Stimulated activated memory B cell treated with anti-CD40 and anti-IgM and Interleukin-4, amounts not matched to agents 10 μg/mL and 1 μg/mL and 100 μg/mL, for 72 hours (primary cell): ENCODE results near the gene TRIM15.

ENCODE experiments used
- ATAC-seq: fragments of 150-1000 bp; cut with Tn5 transposase; 2 replicates; pipeline ENCODE4 v1.10.0; 2021
- H3K27ac Mint-ChIP-seq: one replicate; pipeline ENCODE4 v1.8.0; 2022; ENCODE audit warnings: mild to moderate bottlenecking, mixed read lengths
- H3K27me3 Mint-ChIP-seq: one replicate; pipeline ENCODE4 v1.8.0; 2022; ENCODE audit warnings: mixed read lengths
- H3K36me3 Mint-ChIP-seq: one replicate; pipeline ENCODE4 v1.8.0; 2022; ENCODE audit warnings: mixed read lengths
- H3K4me1 Mint-ChIP-seq: one replicate; pipeline ENCODE4 v1.8.0; 2022; ENCODE audit warnings: mixed read lengths
- H3K4me3 Mint-ChIP-seq: one replicate; pipeline ENCODE4 v1.8.0; 2022; ENCODE audit warnings: mild to moderate bottlenecking, moderate library complexity, mixed read lengths
- H3K9me3 Mint-ChIP-seq: one replicate; pipeline ENCODE4 v1.8.0; 2022; ENCODE audit warnings: mixed read lengths

The TRIM15 gene

DNA sequence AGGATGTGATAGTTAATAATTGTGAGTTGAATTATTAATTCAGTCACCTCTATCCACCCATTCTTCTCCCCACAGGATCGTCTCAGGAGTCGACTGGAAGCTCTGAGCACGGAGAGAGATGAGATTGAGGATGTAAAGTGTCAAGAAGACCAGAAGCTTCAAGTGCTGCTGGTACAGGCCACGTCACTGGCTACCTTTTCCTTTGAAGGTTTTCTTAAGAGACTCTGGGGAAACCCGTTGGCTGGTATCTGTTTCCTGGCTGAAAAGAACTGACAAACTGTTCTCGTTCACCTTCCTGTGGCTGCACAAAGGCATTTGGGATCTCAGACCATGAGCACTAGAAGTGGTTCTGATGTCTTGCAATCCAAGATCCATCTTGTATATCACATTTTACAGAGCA, 3.8 kb downstream of the TRIM15 start:
- ATAC-seq = no peak
- no peaks in the 10 kb centered on the region for H3K9me3 Mint-ChIP-seq
- H3K27ac Mint-ChIP-seq = no peak overlapping the region
- H3K27me3 Mint-ChIP-seq = peaks cover 81% of the 10 kb centered on the region
- no peaks in the 10 kb centered on the region for H3K36me3 Mint-ChIP-seq
- peaks cover 13% of the 10 kb centered on the region for H3K4me1 Mint-ChIP-seq
- H3K4me3 Mint-ChIP-seq = no peak overlapping the region

DNA sequence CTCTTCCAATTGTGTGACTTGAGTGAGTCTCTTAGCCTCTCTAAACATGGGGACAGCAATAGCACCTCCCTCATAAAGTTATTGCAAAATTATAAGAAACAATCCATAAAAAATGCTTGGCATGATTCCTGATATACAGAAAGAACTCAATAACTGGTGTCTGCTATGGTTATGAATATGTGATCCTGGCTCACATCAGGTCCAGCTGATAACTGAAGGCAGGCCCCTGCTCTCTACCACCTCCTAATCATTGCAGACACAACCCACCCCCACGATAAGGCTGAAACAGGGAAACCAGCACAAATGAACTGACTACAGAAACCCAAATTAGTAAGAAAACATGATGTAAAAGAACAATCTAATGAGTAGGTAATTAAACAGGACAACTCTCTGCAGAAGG, 5.4 kb downstream of the TRIM15 start:
- H3K36me3 Mint-ChIP-seq = no peaks in the 10 kb centered on the region
- peaks cover 13% of the 10 kb centered on the region for H3K4me1 Mint-ChIP-seq

GRCh38 chr6:30169658-30170614, 6.6 kb downstream of the TRIM15 start:
- H3K27me3 Mint-ChIP-seq = peaks cover 81% of the 10 kb centered on the region
- no peaks in the 10 kb centered on the region for H3K9me3 Mint-ChIP-seq
- no peak overlapping the region for H3K27ac Mint-ChIP-seq
- H3K4me1 Mint-ChIP-seq = peaks cover 13% of the 10 kb centered on the region
- H3K4me3 Mint-ChIP-seq = no peak overlapping the region
- H3K36me3 Mint-ChIP-seq = no peaks in the 10 kb centered on the region
- ATAC-seq = peak; percentile 60

More for the DNA sequence above, 5.4 kb downstream of the TRIM15 start:
- Mint-ChIP-seq H3K27ac (no peak overlapping the region), H3K27me3 (peaks cover 89% of the 10 kb centered on the region), H3K4me3 (no peak overlapping the region), H3K9me3 (no peaks in the 10 kb centered on the region)
- no peak for ATAC-seq

DNA sequence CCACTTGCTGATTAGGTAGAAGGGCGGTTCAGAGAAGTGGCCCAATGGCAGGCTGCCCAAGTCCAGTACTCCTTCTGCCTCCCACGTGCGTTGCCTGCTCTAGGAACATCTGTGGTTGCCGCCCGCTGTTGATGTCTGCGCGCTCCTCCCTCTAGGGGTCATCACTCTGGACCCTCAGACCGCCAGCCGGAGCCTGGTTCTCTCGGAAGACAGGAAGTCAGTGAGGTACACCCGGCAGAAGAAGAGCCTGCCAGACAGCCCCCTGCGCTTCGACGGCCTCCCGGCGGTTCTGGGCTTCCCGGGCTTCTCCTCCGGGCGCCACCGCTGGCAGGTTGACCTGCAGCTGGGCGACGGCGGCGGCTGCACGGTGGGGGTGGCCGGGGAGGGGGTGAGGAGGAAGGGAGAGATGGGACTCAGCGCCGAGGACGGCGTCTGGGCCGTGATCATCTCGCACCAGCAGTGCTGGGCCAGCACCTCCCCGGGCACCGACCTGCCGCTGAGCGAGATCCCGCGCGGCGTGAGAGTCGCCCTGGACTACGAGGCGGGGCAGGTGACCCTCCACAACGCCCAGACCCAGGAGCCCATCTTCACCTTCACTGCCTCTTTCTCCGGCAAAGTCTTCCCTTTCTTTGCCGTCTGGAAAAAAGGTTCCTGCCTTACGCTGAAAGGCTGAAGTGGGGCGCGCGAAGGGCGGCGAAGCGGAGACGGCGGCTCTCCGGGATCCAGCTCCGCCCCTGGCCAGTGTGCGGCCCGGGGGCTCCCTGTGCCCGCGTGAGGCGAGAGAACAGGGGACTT, 8.5 kb downstream of the TRIM15 start:
- peak; percentile 36 for ATAC-seq
- no peak overlapping the region for H3K27ac Mint-ChIP-seq
- peaks cover 13% of the 10 kb centered on the region for H3K4me1 Mint-ChIP-seq
- no peaks in the 10 kb centered on the region for H3K36me3 Mint-ChIP-seq
- no peaks in the 10 kb centered on the region for H3K9me3 Mint-ChIP-seq
- peaks cover 82% of the 10 kb centered on the region for H3K27me3 Mint-ChIP-seq
- H3K4me3 Mint-ChIP-seq = peak overlapping the region; percentile 51

- H3K36me3 Mint-ChIP-seq = no peaks in the 10 kb centered on the region
- no peak overlapping the region for H3K4me3 Mint-ChIP-seq
- H3K4me1 Mint-ChIP-seq = peaks cover 13% of the 10 kb centered on the region
- no peak for ATAC-seq
- peaks cover 85% of the 10 kb centered on the region for H3K27me3 Mint-ChIP-seq
- no peaks in the 10 kb centered on the region for H3K9me3 Mint-ChIP-seq
- H3K27ac Mint-ChIP-seq = no peak overlapping the region
Observed at GRCh38 chr6:30172681-30173080, 9.3 kb downstream of the TRIM15 start.

- Mint-ChIP-seq H3K27me3 (peaks cover 76% of the 10 kb centered on the region), H3K36me3 (peaks cover 6% of the 10 kb centered on the region), H3K4me3 (no peak overlapping the region), H3K27ac (no peak overlapping the region), H3K9me3 (peaks cover 4% of the 10 kb centered on the region), H3K4me1 (peaks cover 6% of the 10 kb centered on the region)
- ATAC-seq = no peak
Observed at GRCh38 chr6:30175765-30176164, 12.4 kb downstream of the TRIM15 start.

DNA sequence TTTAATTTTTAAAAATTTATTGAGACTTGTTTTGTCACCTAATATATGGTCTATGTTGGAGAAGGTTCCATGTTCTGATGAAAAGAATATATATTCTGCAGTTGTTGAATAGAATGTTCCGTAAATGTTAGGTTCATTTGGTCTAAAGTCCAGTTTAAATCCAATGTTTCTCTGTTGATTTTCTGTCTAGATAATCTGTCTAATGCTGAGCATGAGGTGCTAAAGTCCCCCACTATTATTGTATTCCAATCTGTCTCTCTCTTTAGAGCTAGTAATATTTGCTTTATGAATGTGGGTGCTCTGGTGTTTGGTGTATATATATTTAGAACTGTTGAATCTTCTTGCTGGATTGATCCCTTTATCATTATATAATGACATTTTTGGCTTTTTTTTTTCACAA, 15.5 kb downstream of the TRIM15 start:
- Mint-ChIP-seq H3K4me3 (no peak overlapping the region), H3K36me3 (peaks cover 6% of the 10 kb centered on the region), H3K27me3 (peaks cover 47% of the 10 kb centered on the region), H3K9me3 (peaks cover 7% of the 10 kb centered on the region), H3K4me1 (no peaks in the 10 kb centered on the region), H3K27ac (no peak overlapping the region)
- ATAC-seq = no peak

- peaks cover 19% of the 10 kb centered on the region for H3K36me3 Mint-ChIP-seq
- no peaks in the 10 kb centered on the region for H3K4me1 Mint-ChIP-seq
- ATAC-seq = no peak
- peaks cover 42% of the 10 kb centered on the region for H3K27me3 Mint-ChIP-seq
- no peak overlapping the region for H3K27ac Mint-ChIP-seq
- peaks cover 7% of the 10 kb centered on the region for H3K9me3 Mint-ChIP-seq
- no peak overlapping the region for H3K4me3 Mint-ChIP-seq
Observed at GRCh38 chr6:30180145-30180544, 16.8 kb downstream of the TRIM15 start.

DNA sequence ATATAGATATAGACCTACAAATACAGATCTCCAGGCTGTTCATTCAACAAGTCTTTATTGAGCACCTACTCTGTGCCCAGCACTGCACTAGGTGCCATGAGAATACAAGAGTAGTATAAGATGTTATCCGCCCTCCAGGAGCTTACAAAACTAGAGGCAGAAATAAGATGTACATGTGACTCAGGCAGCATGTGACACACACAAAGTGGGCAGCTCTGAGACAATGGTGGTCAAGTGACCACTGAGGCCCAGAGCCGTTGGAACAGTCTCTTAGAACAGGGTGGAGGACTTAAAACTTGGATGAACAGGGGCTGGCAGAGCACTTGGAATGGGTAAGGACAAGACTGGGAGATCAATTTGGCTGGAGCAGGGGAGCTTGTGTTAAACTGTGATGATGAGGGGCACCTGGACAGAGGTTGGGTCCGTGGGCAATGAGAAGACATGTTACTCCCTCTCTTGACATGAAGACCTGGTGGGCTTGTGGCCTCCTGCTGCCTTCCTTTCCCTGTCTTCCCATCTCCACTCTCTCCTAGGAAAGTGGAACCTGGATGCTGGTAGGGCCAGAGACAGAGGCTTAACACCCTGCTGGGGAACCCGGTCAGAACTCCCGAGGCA, 21.2 kb downstream of the TRIM15 start:
- ATAC-seq = no peak
- Mint-ChIP-seq H3K27me3 (peaks cover 3% of the 10 kb centered on the region), H3K27ac (peak overlapping the region; percentile 26), H3K4me1 (no peaks in the 10 kb centered on the region), H3K4me3 (no peak overlapping the region), H3K36me3 (peaks cover 50% of the 10 kb centered on the region), H3K9me3 (peaks cover 3% of the 10 kb centered on the region)

GRCh38 chr6:30185846-30186484, 22.6 kb downstream of the TRIM15 start:
- Mint-ChIP-seq H3K9me3 (peaks cover 3% of the 10 kb centered on the region), H3K4me1 (no peaks in the 10 kb centered on the region), H3K36me3 (peaks cover 62% of the 10 kb centered on the region), H3K27me3 (no peaks in the 10 kb centered on the region), H3K27ac (no peak overlapping the region), H3K4me3 (no peak overlapping the region)
- no peak for ATAC-seq

DNA sequence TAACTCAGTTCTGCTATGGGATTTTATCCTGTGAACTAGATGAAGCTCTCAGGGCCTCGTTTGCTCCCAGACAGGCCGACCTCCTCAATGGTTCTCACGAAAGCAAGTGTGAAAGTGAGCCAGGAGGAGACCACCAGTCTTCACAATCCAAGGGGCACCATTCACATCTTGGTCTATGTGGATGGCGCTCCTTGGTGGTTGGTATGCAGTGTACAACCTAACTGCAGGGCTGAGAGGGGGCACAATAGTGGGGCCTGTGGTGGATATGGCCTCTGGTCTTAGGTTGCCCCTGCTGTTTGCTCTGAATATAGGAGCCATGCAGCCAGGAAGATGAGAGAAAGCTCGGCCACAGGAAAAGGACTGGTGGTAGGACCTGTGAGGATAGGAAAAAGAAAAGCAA, 25.2 kb downstream of the TRIM15 start:
- Mint-ChIP-seq H3K9me3 (no peaks in the 10 kb centered on the region), H3K27ac (no peak overlapping the region), H3K27me3 (no peaks in the 10 kb centered on the region), H3K4me3 (no peak overlapping the region), H3K36me3 (peaks cover 68% of the 10 kb centered on the region), H3K4me1 (no peaks in the 10 kb centered on the region)
- no peak for ATAC-seq

GRCh38 chr6:30192076-30192475, 28.7 kb downstream of the TRIM15 start:
- H3K36me3 Mint-ChIP-seq = peaks cover 56% of the 10 kb centered on the region
- no peak overlapping the region for H3K27ac Mint-ChIP-seq

GRCh38 chr6:30194797-30195690, 31.7 kb downstream of the TRIM15 start:
- peaks cover 48% of the 10 kb centered on the region for H3K36me3 Mint-ChIP-seq
- no peak for ATAC-seq
- H3K4me3 Mint-ChIP-seq = no peak overlapping the region
- peaks cover 6% of the 10 kb centered on the region for H3K4me1 Mint-ChIP-seq
- no peaks in the 10 kb centered on the region for H3K27me3 Mint-ChIP-seq
- no peaks in the 10 kb centered on the region for H3K9me3 Mint-ChIP-seq
- H3K27ac Mint-ChIP-seq = no peak overlapping the region

More at GRCh38 chr6:30192076-30192475, 28.7 kb downstream of the TRIM15 start:
- no peak for ATAC-seq
- no peaks in the 10 kb centered on the region for H3K27me3 Mint-ChIP-seq
- H3K4me3 Mint-ChIP-seq = no peak overlapping the region
- no peaks in the 10 kb centered on the region for H3K9me3 Mint-ChIP-seq
- peaks cover 2% of the 10 kb centered on the region for H3K4me1 Mint-ChIP-seq

GRCh38 chr6:30195951-30196350, 32.6 kb downstream of the TRIM15 start:
- Mint-ChIP-seq H3K9me3 (no peaks in the 10 kb centered on the region), H3K27ac (no peak overlapping the region), H3K27me3 (no peaks in the 10 kb centered on the region), H3K4me1 (peaks cover 14% of the 10 kb centered on the region), H3K4me3 (no peak overlapping the region), H3K36me3 (peaks cover 45% of the 10 kb centered on the region)
- no peak for ATAC-seq
